GM21723 (cell line): Measurements from ENCODE around the gene ACTN2.

Experiments
- ATAC-seq: cut with Tn5 transposase; IDR thresholded peaks from one replicate; pipeline ENCODE4 v1.9.1; 2021; ENCODE audit warnings: mild to moderate bottlenecking, moderate library complexity; ENCODE audit not compliant: unreplicated experiment

ACTN2 gene

GRCh38 chr1:236734141-236734765 lies 48.0 kb downstream of the ACTN2 start:
- no peak for ATAC-seq

DNA sequence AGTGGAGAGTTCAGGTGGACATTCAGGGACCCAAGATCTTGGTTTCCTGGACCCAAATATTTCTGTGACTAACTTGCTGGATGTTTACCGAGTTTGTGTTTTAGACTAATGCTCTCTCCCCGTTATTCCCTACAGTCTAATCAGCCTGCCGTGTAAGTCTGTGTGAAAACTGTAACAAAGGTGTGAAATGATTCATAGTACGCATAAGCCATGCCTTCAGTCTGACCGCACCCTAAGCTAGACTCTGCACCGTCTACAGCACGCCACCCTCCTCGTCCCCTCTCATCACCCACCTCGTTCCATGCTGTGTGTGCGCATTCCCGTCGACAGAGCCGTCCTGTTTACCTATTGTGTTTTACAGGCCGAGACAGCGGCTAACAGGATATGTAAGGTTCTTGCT lies 50.5 kb downstream of the ACTN2 start:
- ATAC-seq = no peak

DNA sequence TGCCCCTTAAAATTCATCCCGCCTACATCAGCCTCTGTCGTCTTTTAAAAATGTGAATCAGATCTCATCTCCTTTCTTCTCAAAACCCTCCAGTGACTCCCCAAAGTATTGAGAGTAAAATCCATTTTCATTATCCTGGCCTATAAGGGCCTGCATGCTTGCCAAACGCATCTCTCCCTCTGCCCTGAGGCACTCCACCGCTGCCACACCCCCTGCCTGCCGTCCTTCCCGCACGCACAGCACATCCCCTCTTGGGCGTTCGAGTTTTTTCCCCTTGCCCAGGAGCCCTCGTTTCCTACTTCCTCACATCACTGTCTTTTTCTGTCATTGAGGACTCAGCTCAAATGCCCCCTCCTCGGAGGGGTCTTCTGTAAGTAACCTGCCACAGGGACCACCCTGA lies 55.5 kb downstream of the ACTN2 start:
- no peak for ATAC-seq

- no peak for ATAC-seq
Measured at GRCh38 chr1:236742421-236743160, 56.3 kb downstream of the ACTN2 start.

GRCh38 chr1:236744533-236744932 lies 58.2 kb downstream of the ACTN2 start:
- no peak for ATAC-seq

GRCh38 chr1:236746785-236747184 lies 60.5 kb downstream of the ACTN2 start:
- no peak for ATAC-seq

- ATAC-seq = no peak
Measured at GRCh38 chr1:236747311-236747985, 61.1 kb downstream of the ACTN2 start.

GRCh38 chr1:236748268-236748870 lies 62.1 kb downstream of the ACTN2 start:
- no peak for ATAC-seq

GRCh38 chr1:236750928-236751327 lies 64.6 kb downstream of the ACTN2 start:
- ATAC-seq = no peak

DNA sequence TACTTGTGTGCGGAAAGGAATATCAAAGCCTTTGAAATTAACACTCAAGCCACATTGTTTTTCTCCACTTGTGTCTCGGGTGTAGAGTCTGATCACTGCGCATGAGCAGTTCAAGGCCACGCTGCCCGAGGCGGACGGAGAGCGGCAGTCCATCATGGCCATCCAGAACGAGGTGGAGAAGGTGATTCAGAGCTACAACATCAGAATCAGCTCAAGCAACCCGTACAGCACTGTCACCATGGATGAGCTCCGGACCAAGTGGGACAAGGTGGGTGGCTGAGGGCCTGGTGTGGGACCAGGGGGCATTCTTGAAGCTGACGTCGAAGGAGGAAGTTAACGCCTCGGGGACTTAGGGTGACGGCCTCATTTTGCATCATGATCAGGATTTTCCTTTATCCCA lies 65.1 kb downstream of the ACTN2 start:
- ATAC-seq = no peak

DNA sequence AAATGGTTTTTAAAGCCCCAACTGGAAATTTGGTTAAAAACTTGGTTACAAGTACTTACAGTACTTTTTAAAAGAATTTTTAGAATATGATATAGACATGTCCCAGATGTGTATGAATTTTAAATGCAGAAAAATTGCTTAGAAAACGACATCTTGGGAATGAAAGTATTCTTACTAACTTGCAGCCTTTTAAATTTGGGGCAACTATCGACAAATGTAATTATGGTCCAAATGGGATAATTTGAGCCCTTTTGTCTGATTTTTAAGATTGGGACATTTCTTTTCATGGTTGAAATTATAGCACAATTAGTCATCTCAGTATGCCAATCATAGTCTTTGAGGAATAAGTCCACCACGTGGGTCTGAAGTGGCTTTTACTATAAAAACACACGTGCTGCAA lies 65.6 kb downstream of the ACTN2 start:
- ATAC-seq = no peak

- ATAC-seq = no peak
Measured at GRCh38 chr1:236753516-236753915, 67.2 kb downstream of the ACTN2 start.

DNA sequence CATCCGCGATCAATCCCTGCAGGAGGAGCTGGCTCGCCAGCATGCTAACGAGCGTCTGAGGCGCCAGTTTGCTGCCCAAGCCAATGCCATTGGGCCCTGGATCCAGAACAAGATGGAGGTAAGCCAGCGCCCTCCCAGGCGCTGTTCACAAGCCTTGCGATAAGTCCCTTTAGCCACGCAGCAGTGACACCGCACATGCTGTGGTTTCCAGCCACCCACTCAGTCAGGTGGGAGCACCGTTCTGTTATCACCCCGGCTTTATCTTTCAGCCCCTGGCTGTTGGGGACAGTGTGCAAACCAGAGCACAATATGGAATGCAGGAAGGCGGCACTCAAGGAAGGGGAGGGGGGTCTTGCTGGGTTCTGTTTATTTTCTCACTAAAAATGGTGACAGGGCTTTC lies 67.7 kb downstream of the ACTN2 start:
- ATAC-seq = no peak

GRCh38 chr1:236754525-236755210 lies 68.4 kb downstream of the ACTN2 start:
- ATAC-seq = no peak

- ATAC-seq = no peak
Measured at GRCh38 chr1:236757640-236758039, 71.3 kb downstream of the ACTN2 start.

- no peak for ATAC-seq
Measured at GRCh38 chr1:236759252-236759859, 73.1 kb downstream of the ACTN2 start.

- ATAC-seq = no peak
Measured at GRCh38 chr1:236760480-236760879, 74.2 kb downstream of the ACTN2 start.

- no peak for ATAC-seq
Measured at GRCh38 chr1:236760986-236761385, 74.7 kb downstream of the ACTN2 start.

- no peak for ATAC-seq
Measured at GRCh38 chr1:236761397-236762132, 75.3 kb downstream of the ACTN2 start.

- no peak for ATAC-seq
Measured at GRCh38 chr1:236762410-236762809, 76.1 kb downstream of the ACTN2 start.
